Stimulated activated naive CD4-positive, alpha-beta T cell (primary cell): ENCODE data around the gene NMNAT2.

ENCODE experiments used
- DNase-seq, 6 experiments: peaks; one replicate each; lab custom pipeline; 2025; lab: John Stamatoyannopoulos, UW

NMNAT2 gene

GRCh38 chr1:183313063-183313462, 105.1 kb downstream of the NMNAT2 start:
- no peak for DNase-seq

DNA sequence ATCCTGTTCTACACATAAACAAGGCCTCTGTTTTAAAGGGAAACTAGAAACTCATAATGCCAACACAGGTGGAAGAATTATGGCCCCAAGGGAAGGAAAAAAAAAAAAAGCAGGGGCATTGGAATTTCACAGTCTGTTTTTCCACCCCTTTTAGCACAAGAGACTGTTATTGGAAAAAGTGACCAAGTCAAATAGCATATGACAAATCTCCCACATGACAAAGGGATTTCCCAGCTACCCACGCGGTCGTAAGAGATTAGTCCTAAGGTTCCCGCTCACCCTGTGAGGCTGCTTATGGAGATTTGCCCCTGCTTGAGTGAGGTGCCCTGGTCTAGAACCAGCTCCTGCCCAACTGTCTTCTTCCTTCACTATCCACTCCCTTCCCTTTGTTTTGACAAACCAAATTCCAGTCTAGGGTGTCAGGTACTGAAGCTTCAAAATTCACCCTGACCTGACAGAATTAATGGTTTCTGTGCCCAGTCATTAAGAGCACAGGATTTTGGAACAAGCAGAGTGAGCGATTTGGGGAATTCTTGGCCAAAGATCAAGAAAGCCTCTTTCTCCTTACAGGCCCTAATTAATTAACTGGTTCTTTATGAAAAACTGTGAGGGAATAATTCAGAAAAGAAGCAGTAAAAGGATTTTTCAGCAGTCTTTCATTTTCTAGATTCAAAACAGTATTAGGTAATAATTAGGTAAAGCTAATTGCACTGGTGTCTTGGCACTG, 107.3 kb downstream of the NMNAT2 start:
- DNase-seq = no peak

DNA sequence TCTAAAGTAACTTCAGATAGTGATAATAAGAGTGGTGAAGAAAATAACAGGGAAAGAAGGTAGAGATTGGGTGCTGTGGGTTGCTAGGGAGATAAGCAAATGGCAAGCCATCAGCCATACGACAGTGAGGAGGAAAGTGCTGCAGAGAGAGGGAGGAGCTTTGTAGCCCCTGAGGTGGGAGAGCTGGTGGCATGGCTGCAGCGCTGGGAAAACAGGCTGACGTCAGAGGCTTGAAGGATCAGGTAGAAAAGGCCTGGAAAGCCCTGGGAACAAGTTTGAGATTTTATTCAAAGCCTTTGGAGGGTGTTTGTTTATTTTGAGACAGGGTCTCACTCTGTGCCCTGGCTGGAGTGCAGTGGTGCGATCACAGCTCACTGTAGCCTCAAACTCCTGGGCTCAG, 109.5 kb downstream of the NMNAT2 start:
- DNase-seq = no peak

DNA sequence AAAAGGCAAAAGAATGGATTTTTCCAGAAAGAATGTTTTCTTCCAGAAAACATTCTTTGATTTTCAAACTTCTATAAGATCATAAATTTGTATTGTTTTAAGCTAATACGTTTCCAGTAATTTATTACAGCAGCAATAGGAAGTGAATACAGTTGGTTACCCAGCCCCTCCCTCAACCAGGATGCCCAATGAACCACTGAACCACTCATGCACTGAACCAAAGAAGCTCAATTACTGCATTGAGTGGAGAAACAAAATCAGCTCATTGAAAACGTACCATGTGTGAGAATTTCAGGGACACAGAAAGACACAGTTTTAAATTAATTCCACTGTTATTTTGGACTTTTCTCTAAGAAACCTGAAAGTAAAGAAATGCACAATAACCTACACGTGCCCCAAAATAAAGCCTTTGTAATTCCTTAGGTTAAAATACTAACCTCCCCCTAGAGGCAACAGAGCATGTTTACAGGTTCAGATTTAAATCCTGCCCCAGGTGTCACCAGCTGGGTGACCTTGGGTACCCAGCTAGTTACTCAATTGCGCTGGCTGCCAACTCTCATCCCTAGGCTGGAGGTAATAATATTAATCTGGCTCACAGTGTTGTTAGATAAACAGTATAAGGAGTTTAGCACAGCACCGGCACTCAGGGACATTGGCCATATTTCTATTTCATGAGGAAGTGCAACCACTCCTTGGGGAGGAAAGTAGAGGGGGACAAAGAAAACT, 111.7 kb downstream of the NMNAT2 start:
- DNase-seq = no peak

DNA sequence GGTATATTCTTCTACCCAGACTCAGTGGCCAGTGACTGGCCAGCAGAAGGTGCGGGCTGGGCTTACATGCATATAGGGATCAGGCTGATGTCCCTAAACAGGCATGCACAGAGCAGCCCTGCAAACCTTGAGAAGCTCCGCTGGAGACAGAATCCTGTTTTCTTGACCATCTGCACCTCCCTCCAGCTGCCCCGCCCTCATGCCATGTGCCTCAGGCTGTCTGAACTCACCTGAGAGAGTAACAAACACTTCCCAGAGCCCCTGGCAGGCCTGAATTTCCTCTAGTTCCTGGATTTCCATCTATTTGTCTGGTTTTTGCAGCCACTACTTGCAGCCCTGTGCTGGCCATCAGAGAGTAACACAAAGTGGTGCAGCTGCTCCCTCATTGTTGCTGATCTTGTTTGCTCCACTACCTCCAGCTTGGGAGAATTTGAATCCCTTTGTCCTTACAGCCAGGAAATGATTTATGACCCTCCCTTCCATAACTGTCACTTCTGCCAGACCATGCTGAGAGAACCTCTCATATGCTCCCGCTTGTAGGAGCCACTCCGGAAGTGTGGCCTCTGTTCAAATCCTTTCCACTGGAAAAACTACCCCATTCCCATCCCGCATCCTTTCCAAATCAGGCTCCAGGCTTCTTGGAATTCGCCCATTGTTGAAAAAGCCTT, 113.6 kb downstream of the NMNAT2 start:
- no peak for DNase-seq

GRCh38 chr1:183303901-183304300, 114.3 kb downstream of the NMNAT2 start:
- DNase-seq = no peak

GRCh38 chr1:183303323-183303645, 114.9 kb downstream of the NMNAT2 start:
- DNase-seq = no peak

DNA sequence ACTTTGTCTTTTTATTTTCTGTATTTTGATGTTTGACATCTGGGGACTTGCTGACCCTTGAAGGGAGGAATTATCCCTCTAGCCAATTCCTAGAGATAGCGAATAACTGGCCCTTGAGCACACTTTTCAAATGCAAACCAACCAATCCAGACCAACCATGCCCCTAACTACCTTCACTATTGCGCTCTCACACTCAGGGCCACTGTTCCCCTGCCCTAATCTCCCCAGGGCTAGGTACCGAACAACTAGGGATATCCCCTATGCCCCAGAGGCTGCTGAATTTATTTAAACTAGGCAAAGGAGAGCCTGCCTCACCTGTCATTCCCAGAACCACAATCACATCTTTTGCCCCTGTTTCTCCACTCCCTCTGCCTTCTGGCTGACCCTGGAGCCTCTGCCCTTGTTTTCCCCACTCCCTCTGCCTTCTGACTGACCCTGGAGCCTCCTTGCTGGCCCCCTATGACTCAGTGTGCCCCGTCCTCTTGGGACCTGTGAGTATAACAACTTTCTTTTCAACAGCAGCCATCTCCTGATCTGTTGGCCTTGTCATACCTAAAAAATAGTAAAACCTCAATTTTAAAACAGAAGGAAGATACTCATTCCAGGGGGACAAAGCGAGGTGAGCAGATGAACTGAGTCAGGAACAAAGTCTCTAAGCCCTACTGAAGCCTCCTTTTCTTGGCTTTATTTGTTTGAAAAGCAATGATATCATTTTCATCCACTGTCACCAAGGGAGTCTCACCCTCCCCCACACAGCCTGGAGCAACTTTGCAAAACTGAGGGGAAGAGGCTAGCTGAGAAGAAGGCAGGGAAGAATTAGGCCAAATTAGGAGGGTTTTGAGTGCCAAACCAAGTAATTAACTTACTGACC, 115.5 kb downstream of the NMNAT2 start:
- no peak for DNase-seq

GRCh38 chr1:183301239-183301638, 116.9 kb downstream of the NMNAT2 start:
- no peak for DNase-seq

GRCh38 chr1:183300828-183301227, 117.4 kb downstream of the NMNAT2 start:
- no peak for DNase-seq

GRCh38 chr1:183300395-183300794, 117.8 kb downstream of the NMNAT2 start:
- DNase-seq = no peak

- DNase-seq = no peak
Measured at GRCh38 chr1:183296782-183297181, 121.4 kb downstream of the NMNAT2 start.

DNA sequence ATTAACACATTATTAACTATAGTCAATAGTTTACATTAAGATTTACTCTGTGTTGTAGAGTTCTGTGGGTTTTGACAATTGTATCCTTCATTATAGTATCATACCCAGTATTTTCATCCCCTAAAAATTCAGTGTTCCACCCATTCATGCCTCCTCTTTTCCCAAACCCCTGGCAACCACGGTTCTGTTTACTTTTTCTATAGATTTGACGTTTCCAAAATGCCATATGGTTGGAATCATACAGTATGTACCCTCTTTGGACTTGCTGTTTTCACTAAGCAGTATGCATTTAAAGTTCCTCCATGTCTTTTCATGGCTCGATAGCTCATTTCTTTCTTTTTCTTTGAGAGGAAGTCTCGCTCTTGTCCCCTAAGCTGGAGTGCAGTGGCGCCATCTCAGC, 122.7 kb downstream of the NMNAT2 start:
- no peak for DNase-seq

DNA sequence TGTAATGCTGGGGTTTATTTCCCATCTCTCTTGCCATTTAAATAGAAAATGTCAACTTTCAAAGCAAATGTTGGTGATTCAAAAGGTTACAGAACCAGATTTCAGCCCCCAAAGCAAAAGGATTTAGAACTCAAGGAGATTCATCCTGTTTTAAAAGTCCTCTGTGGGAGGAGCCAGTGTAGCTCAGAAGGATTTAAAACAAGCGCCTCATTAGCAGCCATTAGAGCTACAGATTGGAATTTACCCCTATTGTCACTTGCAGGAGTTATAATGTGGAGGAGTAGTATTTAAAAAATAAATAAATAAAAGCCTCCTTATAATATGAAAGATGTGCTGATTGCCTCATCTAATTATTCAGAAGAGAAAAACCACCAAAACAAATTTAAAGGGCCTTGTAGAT, 124.3 kb downstream of the NMNAT2 start:
- DNase-seq = no peak

GRCh38 chr1:183293241-183293640, 124.9 kb downstream of the NMNAT2 start:
- no peak for DNase-seq

DNA sequence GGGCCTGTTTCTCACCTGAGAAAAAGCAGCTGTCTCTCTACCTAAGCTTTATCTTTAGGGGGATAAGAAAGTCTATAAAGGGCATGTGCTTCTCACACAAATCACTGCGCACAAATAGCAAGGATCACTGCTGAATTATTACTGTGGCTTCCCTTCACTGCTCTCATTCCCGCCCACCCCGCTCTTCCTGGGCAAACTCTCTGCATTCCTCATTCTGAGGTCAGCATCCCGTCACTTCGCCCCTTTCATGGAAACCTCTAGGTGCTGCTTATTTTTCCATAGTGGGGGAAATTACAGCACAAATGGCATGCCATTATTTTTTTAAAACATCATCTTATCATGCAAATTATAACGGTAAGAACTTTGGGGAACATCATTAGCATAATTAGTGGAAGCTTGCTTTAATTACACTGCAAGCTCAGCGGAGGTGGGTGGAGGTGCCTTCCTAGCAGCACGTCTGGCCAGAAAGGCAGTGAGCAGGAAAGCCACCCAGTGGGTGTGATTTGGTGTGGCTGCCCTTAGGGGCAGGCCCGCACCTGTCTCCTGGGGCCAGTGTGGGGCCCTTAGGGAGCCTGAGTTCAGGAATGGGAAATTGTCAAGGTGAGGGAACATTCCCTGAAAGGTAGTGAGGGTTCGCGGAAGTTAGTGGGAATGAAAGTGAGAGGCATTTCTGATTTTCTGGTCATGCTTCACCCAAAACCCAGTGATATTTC, 126.2 kb downstream of the NMNAT2 start:
- DNase-seq = no peak

GRCh38 chr1:183291216-183291762, 126.9 kb downstream of the NMNAT2 start:
- DNase-seq = no peak

DNA sequence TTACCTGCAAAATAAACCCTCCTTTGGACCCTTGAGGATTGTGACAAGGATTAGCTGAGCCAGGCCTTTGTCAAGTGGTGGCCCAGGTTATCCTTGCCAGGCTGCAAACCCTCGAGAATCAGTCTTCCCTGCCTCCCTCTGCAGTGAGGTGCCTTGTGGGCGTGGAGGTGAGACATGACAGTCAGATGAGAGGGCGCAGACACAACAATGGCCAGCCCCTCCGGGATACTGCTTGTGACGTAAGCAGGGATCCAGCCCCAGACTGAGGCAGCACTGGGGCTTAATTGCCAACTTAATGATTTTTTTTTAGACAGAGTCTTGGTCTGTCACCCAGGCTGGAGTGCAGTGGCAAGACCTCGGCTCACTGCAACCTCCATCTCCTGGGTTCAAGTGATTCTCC, 127.6 kb downstream of the NMNAT2 start:
- DNase-seq = no peak

- no peak for DNase-seq
Measured at GRCh38 chr1:183289051-183289496, 129.1 kb downstream of the NMNAT2 start.

DNA sequence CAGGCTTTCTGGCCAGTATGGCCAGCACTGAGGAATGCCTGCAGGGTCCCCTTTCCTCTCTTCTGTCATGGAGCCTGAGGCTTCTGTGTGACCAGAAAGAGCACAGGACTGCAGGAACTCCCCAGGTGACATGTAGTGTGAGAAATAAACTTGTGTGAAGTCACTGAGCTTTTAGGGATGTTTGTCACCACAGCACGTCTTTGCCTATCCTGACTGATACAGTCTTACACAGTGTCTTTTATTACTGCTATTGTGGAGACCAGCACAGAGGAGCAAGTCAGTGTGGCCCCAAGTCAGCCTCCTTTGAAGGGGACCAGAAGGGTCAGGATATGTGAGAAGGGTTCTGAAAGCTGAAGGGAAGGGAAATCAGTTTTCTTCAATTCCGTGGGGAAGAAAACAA, 129.6 kb downstream of the NMNAT2 start:
- no peak for DNase-seq

- DNase-seq = no peak
Measured at GRCh38 chr1:183287191-183287675, 130.9 kb downstream of the NMNAT2 start.
